Osteocyte (in vitro differentiated cells): ENCODE measurements around the gene HLA-A. TPM values are rescaled to one million over a fixed set of nuclear protein-coding genes. Genes with fewer than 3 reads are reported as not detected.
A peak's percentile ranks its signal among the peaks of the same experiment; 100 is the strongest.
"Not testable (repeated sequence)": the region's sequence is repeated elsewhere in the genome, so short reads cannot be mapped to it uniquely, and the experiment has no call there.

ENCODE experiments used
- DNase-seq: peaks from one replicate; pipeline ENCODE4 v3.0.0; 2021; ENCODE audit warnings: mixed read lengths; ENCODE audit not compliant: unreplicated experiment; ENCODE audit errors: extremely low spot score
- H3K27ac Mint-ChIP-seq: one replicate; pipeline ENCODE4 v1.8.0; 2021; ENCODE audit warnings: mild to moderate bottlenecking, mixed read lengths; ENCODE audit not compliant: unreplicated experiment
- H3K27me3 Mint-ChIP-seq: one replicate; pipeline ENCODE4 v1.8.0; 2021; ENCODE audit warnings: mixed read lengths; ENCODE audit not compliant: unreplicated experiment
- H3K36me3 Mint-ChIP-seq: one replicate; pipeline ENCODE4 v1.8.0; 2021; ENCODE audit warnings: mixed read lengths; ENCODE audit not compliant: unreplicated experiment
- H3K4me1 Mint-ChIP-seq: one replicate; pipeline ENCODE4 v1.8.0; 2021; ENCODE audit warnings: mixed read lengths; ENCODE audit not compliant: unreplicated experiment
- H3K4me3 Mint-ChIP-seq: one replicate; pipeline ENCODE4 v1.8.0; 2021; ENCODE audit warnings: mild to moderate bottlenecking, moderate library complexity, mixed read lengths; ENCODE audit not compliant: unreplicated experiment
- H3K9me3 Mint-ChIP-seq: one replicate; pipeline ENCODE4 v1.8.0; 2021; ENCODE audit warnings: mixed read lengths; ENCODE audit not compliant: unreplicated experiment
- total RNA-seq: library from RNA; stranded (reverse); gene quantifications from 2 replicates; pipeline ENCODE4 v1.2.1, GENCODE V29; 2021
- TF ChIP-seq, protein P1 (sequence below): fragments of 200-600 bp; sonication (generic); IDR thresholded peaks from 2 replicates; pipeline ENCODE4 v1.5.0; 2021; ENCODE audit warnings: antibody characterized with exemption, mild to moderate bottlenecking, moderate library complexity

Gene HLA-A
- total RNA-seq, 1 donor from 2014 or later, result 293 TPM

DNA sequence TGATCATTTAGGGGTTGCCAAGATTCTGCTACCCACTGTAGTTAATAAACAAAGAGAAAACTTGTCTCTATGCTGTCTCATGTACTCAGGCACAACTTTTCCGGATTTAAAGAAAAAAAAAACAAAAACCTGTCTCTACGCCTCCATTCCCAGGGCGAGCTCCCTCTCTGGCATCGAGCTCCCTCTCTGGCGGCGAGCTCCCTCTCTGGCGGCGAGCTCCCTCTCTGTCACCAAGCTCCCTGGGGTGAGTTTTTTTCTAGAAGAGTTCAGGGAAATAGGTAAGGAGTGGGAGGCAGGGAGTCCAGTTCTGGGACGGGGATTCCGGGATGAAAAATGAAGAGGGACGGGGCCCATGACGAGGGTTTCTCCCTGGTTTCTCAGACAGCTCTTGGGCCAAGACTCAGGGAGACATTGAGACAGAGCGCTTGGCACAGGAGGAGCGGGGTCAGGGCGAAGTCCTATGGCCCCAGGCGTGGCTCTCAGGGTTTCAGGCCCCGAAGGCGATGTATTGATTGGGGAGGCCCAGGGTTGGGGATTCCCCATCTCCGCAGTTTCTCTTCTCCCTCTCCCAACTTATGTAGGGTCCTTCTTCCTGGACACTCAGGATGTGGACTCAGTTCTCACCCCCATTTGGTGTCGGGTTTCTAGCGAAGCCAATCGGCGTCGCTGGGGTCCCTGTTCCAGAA is 16.5 kb upstream of the HLA-A start:
- H3K9me3 Mint-ChIP-seq, result no peaks in the 10 kb centered on the region
- H3K27me3 Mint-ChIP-seq, result peaks cover 40% of the 10 kb centered on the region
- no peak for DNase-seq
- H3K27ac Mint-ChIP-seq, result no peak overlapping the region
- H3K4me3 Mint-ChIP-seq, result no peak overlapping the region
- TF ChIP-seq, protein P1, sequence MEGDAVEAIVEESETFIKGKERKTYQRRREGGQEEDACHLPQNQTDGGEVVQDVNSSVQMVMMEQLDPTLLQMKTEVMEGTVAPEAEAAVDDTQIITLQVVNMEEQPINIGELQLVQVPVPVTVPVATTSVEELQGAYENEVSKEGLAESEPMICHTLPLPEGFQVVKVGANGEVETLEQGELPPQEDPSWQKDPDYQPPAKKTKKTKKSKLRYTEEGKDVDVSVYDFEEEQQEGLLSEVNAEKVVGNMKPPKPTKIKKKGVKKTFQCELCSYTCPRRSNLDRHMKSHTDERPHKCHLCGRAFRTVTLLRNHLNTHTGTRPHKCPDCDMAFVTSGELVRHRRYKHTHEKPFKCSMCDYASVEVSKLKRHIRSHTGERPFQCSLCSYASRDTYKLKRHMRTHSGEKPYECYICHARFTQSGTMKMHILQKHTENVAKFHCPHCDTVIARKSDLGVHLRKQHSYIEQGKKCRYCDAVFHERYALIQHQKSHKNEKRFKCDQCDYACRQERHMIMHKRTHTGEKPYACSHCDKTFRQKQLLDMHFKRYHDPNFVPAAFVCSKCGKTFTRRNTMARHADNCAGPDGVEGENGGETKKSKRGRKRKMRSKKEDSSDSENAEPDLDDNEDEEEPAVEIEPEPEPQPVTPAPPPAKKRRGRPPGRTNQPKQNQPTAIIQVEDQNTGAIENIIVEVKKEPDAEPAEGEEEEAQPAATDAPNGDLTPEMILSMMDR, result no peak
- H3K4me1 Mint-ChIP-seq, result no peaks in the 10 kb centered on the region
- H3K36me3 Mint-ChIP-seq, result no peaks in the 10 kb centered on the region

GRCh38 chr6:29926413-29927274 is 15.7 kb upstream of the HLA-A start:
- H3K27ac Mint-ChIP-seq, result no peak overlapping the region
- H3K4me3 Mint-ChIP-seq, result no peak overlapping the region
- TF ChIP-seq, protein P1, result no peak
- no peak for DNase-seq
- H3K9me3 Mint-ChIP-seq, result no peaks in the 10 kb centered on the region
- no peaks in the 10 kb centered on the region for H3K4me1 Mint-ChIP-seq
- H3K27me3 Mint-ChIP-seq, result peaks cover 37% of the 10 kb centered on the region
- no peaks in the 10 kb centered on the region for H3K36me3 Mint-ChIP-seq

DNA sequence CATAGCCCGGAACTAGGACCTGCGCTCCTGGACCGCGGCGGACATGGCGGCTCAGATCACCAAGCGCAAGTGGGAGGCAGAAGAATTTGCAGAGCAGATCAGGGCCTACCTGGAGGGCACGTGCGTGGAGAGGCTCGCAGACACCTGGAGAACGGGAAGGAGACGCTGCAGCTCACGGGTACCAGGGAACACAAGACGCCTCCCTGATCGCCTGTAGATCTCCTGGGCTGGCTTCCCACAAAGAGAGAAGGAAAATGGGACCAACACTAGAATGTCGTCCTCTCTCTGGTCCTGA is 15.1 kb upstream of the HLA-A start:
- TF ChIP-seq, protein P1, result no peak
- H3K4me1 Mint-ChIP-seq, result no peaks in the 10 kb centered on the region
- H3K4me3 Mint-ChIP-seq, result no peak overlapping the region
- no peaks in the 10 kb centered on the region for H3K9me3 Mint-ChIP-seq
- H3K27me3 Mint-ChIP-seq, result peaks cover 35% of the 10 kb centered on the region
- no peaks in the 10 kb centered on the region for H3K36me3 Mint-ChIP-seq
- no peak overlapping the region for H3K27ac Mint-ChIP-seq
- DNase-seq, result no peak

DNA sequence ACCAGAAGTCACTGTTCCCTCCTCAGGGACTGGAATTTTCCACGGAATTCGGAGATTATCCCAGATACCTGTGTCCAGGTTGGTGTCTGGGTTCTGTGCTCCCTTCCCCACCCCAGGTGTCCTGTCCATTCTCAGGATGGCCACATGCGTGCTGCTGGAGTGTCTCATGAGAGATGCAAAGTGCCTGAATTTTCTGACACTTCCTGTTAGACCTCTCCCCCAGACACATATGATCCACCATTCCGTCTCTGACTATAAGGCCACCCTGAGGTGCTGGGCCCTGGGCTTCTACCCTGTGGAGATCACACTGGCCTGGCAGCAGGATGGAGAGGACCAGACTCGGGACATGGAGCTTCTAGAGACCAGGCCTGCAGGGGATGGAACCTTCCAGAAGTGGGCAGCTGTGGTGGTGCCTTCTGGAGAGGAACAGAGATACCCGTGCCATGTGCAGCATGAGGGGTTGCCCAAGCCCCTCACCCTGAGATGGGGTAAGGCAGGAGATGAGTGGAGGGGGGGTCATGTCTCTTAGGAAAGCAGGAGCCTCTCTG is 14.4 kb upstream of the HLA-A start:
- TF ChIP-seq, protein P1, result no peak
- H3K9me3 Mint-ChIP-seq, result no peaks in the 10 kb centered on the region
- no peak overlapping the region for H3K4me3 Mint-ChIP-seq
- peaks cover 35% of the 10 kb centered on the region for H3K27me3 Mint-ChIP-seq
- no peaks in the 10 kb centered on the region for H3K36me3 Mint-ChIP-seq
- DNase-seq, result no peak
- H3K4me1 Mint-ChIP-seq, result no peaks in the 10 kb centered on the region
- H3K27ac Mint-ChIP-seq, result no peak overlapping the region

DNA sequence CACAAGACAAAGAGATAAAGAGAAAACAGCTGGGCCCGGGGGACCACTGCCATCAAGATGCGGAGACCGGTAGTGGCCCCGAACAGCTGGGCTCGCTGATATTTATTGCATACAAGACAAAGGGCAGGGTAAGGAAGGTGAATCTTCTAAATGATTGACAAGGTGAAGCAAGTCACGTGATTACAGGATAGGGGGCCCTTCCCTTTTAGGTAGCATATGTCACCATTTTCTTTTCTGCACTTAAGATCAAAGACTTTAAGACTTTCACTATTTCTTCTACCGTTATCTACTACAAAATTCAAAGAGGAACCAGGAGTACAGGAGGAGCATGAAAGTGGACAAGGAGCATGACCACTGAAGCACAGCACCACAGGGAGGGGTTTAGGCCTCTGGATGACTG is 12.3 kb upstream of the HLA-A start:
- DNase-seq, result peak; percentile 19
- H3K27ac Mint-ChIP-seq, H3K4me1 Mint-ChIP-seq, H3K4me3 Mint-ChIP-seq, H3K36me3 Mint-ChIP-seq, H3K9me3 Mint-ChIP-seq: not testable (repeated sequence)
- H3K27me3 Mint-ChIP-seq, result peaks cover 31% of the 10 kb centered on the region
